ENCODE data around the gene COL26A1.

GRCh38 chr7:101519324-101520023 lies 156.8 kb downstream of the COL26A1 start:
- TF ChIP-seq CTCF (IDR thresholded peaks at IDR 0.05 in 4 of 5, conservative IDR thresholded peaks at IDR 0.05 in 1 of 5) (no peak), POLR2A (IDR thresholded peaks at IDR 0.05) (no peak)

Measured in gastrocnemius medialis (tissue), 4 donors.